ENCODE data around the gene THSD4. TPM values are rescaled to one million over a fixed set of nuclear protein-coding genes. Genes with fewer than 3 reads are reported as not detected.

The THSD4 gene
- total RNA-seq, 1 experiment from 2014 or later = 0.29 TPM

DNA sequence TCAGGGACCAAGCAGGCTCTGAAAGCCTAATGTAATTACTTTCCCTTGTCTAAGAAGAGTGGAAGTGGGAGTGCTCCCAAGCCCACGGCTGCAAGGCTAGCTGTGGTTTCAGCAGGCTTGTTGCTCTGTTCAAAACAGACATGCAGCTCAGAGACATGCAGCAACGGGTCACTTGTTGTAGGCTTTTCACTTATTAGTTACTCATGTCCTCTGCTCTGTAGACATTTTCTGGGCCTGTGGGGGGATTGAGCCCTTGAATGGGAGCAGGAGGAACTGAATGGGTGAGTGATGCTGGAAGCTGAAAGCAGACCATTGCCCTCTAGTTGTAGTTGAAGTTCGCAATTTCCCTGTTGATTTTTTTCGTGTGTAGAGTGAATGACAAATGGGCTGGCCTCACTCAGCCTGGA is 433.1 kb downstream of the THSD4 start:
- Histone ChIP-seq H3K4me1 (no peaks in the 10 kb centered on the region), H3K27me3 (replicated peaks; ENCODE audit: control insufficient read depth, insufficient read depth, low read length) (no peaks in the 10 kb centered on the region), H3K4me3 (ENCODE audit: low read depth, low read length) (no peak overlapping the region), H3K36me3 (ENCODE audit: control insufficient read depth, insufficient read depth, low read length) (no peaks in the 10 kb centered on the region), H3K9me3 (no peaks in the 10 kb centered on the region)
- Mint-ChIP-seq H3K27ac (ENCODE audit: unreplicated experiment) (no peak overlapping the region), H3K9me3 (ENCODE audit: unreplicated experiment) (no peaks in the 10 kb centered on the region), H3K36me3 (ENCODE audit: insufficient read depth, unreplicated experiment) (no peaks in the 10 kb centered on the region), H3K4me1 (ENCODE audit: low read depth, unreplicated experiment) (no peaks in the 10 kb centered on the region), H3K27me3 (ENCODE audit: insufficient read depth, unreplicated experiment) (no peaks in the 10 kb centered on the region), H3K4me3 (ENCODE audit: unreplicated experiment) (no peak overlapping the region)
- DNase-seq = no peak
- TF ChIP-seq, protein P1, sequence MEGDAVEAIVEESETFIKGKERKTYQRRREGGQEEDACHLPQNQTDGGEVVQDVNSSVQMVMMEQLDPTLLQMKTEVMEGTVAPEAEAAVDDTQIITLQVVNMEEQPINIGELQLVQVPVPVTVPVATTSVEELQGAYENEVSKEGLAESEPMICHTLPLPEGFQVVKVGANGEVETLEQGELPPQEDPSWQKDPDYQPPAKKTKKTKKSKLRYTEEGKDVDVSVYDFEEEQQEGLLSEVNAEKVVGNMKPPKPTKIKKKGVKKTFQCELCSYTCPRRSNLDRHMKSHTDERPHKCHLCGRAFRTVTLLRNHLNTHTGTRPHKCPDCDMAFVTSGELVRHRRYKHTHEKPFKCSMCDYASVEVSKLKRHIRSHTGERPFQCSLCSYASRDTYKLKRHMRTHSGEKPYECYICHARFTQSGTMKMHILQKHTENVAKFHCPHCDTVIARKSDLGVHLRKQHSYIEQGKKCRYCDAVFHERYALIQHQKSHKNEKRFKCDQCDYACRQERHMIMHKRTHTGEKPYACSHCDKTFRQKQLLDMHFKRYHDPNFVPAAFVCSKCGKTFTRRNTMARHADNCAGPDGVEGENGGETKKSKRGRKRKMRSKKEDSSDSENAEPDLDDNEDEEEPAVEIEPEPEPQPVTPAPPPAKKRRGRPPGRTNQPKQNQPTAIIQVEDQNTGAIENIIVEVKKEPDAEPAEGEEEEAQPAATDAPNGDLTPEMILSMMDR (IDR thresholded peaks at IDR 0.05; ENCODE audit: insufficient read depth in 1 of 2, low read depth in 1 of 2, low read length in 1 of 2, severe bottlenecking in 1 of 2, unreplicated experiment in 1 of 2) = no peak
- BruUV-seq (replicated peaks) = no TSS peak
- intact Hi-C loops (cut with micrococcal nuclease; ENCODE audit: unreplicated experiment) = loop anchor here (1.0 kb wide), 1 partner anchor 100 kb away; no protein-coding TSS in a partner anchor
- CTCF ChIA-PET = no interaction called here
- POLR2A ChIA-PET = no interaction called here

DNA sequence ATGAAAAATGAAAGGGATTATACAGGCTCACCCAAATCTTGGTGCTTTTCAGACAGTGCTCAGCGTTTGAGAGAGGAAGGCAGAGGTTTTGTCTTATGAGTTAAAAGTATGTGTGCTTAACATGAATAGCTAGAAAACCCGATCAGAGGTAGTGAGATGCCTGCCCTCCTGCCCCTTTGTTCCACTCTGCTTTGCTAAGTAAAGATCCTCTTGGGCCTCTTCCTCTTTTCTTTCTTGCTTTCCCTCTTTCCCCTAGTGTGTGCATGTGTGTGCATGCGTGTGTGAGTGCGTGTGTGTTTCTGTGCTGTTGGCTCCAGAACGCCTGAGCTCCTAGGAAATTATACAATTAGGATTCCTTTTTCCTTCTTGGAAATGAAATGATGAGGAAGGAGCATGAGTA is 433.8 kb downstream of the THSD4 start:
- ChIA-PET CTCF (no interaction called here), POLR2A (interaction anchor here (0.5 kb wide), 1 partner anchor 41 kb away, joined by 3 read pairs; no protein-coding TSS in a partner anchor)
- DNase-seq = no peak
- no peaks in the 10 kb centered on the region for H3K27me3 Mint-ChIP-seq (ENCODE audit: insufficient read depth, unreplicated experiment)
- no peaks in the 10 kb centered on the region for H3K36me3 ChIP-seq (ENCODE audit: control insufficient read depth, insufficient read depth, low read length)
- intact Hi-C loops (cut with micrococcal nuclease; ENCODE audit: unreplicated experiment) = no loop called here
- no peaks in the 10 kb centered on the region for H3K4me1 ChIP-seq
- H3K9me3 ChIP-seq = no peaks in the 10 kb centered on the region
- TF ChIP-seq, protein P1 (IDR thresholded peaks at IDR 0.05; ENCODE audit: insufficient read depth in 1 of 2, low read depth in 1 of 2, low read length in 1 of 2, severe bottlenecking in 1 of 2, unreplicated experiment in 1 of 2) = no peak
- H3K4me3 ChIP-seq (ENCODE audit: low read depth, low read length) = no peak overlapping the region
- BruUV-seq (replicated peaks) = no TSS peak
- no peaks in the 10 kb centered on the region for H3K36me3 Mint-ChIP-seq (ENCODE audit: insufficient read depth, unreplicated experiment)
- H3K9me3 Mint-ChIP-seq (ENCODE audit: unreplicated experiment) = no peaks in the 10 kb centered on the region
- no peak overlapping the region for H3K27ac Mint-ChIP-seq (ENCODE audit: unreplicated experiment)
- no peak overlapping the region for H3K4me3 Mint-ChIP-seq (ENCODE audit: unreplicated experiment)
- no peaks in the 10 kb centered on the region for H3K4me1 Mint-ChIP-seq (ENCODE audit: low read depth, unreplicated experiment)
- H3K27me3 ChIP-seq (replicated peaks; ENCODE audit: control insufficient read depth, insufficient read depth, low read length) = no peaks in the 10 kb centered on the region

DNA sequence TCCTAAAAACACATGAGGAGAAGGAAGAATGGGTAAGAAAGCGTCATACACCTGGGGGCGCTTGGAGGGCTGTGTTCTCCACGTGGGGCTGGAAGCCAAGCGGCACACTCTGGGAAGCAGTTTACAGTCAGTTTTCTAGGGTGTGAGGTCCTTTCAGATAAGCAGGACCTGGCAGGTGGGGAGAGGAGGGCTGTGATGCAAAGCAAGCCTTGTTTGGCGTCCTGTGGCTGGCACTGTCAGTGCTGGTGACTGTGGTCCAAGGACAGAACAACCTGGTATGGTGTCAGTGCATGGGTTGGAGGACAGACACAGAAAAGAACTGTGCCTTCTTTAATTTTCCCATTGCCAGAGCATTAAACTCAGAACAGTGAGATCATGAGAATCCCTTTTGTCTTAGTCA is 434.4 kb downstream of the THSD4 start:
- Histone ChIP-seq H3K36me3 (ENCODE audit: control insufficient read depth, insufficient read depth, low read length) (no peaks in the 10 kb centered on the region), H3K9me3 (no peaks in the 10 kb centered on the region), H3K4me1 (no peaks in the 10 kb centered on the region), H3K4me3 (ENCODE audit: low read depth, low read length) (no peak overlapping the region), H3K27me3 (replicated peaks; ENCODE audit: control insufficient read depth, insufficient read depth, low read length) (no peaks in the 10 kb centered on the region)
- POLR2A ChIA-PET = no interaction called here
- no TSS peak for BruUV-seq (replicated peaks)
- TF ChIP-seq, protein P1 (IDR thresholded peaks at IDR 0.05; ENCODE audit: insufficient read depth in 1 of 2, low read depth in 1 of 2, low read length in 1 of 2, severe bottlenecking in 1 of 2, unreplicated experiment in 1 of 2) = no peak
- Mint-ChIP-seq H3K4me1 (ENCODE audit: low read depth, unreplicated experiment) (no peaks in the 10 kb centered on the region), H3K36me3 (ENCODE audit: insufficient read depth, unreplicated experiment) (no peaks in the 10 kb centered on the region), H3K27ac (ENCODE audit: unreplicated experiment) (no peak overlapping the region), H3K27me3 (ENCODE audit: insufficient read depth, unreplicated experiment) (no peaks in the 10 kb centered on the region), H3K9me3 (ENCODE audit: unreplicated experiment) (no peaks in the 10 kb centered on the region), H3K4me3 (ENCODE audit: unreplicated experiment) (no peak overlapping the region)
- no peak for DNase-seq
- CTCF ChIA-PET = no interaction called here
- intact Hi-C loops (cut with micrococcal nuclease; ENCODE audit: unreplicated experiment) = no loop called here
